Fibroblast of lung (primary cell): ENCODE measurements around the gene TBC1D5. TPM values are rescaled to one million over a fixed set of nuclear protein-coding genes. Genes with fewer than 3 reads are reported as not detected.
"Not testable (repeated sequence)": the region's sequence is repeated elsewhere in the genome, so short reads cannot be mapped to it uniquely, and the experiment has no call there.

ENCODE experiments used
- DNase-seq, 2 donors: peaks; one replicate each; pipeline versions ENCODE4 v3.0.0 to v3.0.0-alpha.2; 2010; ENCODE audit warnings: low read depth in 2 of 2
- H2AFZ ChIP-seq: 2 replicates; pipeline ENCODE4 v1.5.1; 2012; ENCODE audit warnings: low read length, control low read depth, inconsistent platforms
- H3K27ac ChIP-seq: 2 replicates; pipeline ENCODE4 v1.5.1; 2011; ENCODE audit warnings: low read length, control low read depth; ENCODE audit not compliant: insufficient read depth
- H3K27me3 ChIP-seq: 2 replicates; pipeline ENCODE4 v1.5.1; 2011; ENCODE audit warnings: mild to moderate bottlenecking, low read length; ENCODE audit not compliant: control insufficient read depth, insufficient read depth
- H3K36me3 ChIP-seq: 2 replicates; pipeline ENCODE4 v1.5.1; 2011; ENCODE audit warnings: low read length; ENCODE audit not compliant: control insufficient read depth, insufficient read depth
- H3K4me1 ChIP-seq: 2 replicates; pipeline ENCODE4 v1.5.1; 2011; ENCODE audit warnings: low read length; ENCODE audit not compliant: control insufficient read depth, insufficient read depth; ENCODE audit errors: extremely low read depth
- H3K4me2 ChIP-seq: 2 replicates; pipeline ENCODE4 v1.5.1; 2011; ENCODE audit warnings: low read length, control low read depth; ENCODE audit not compliant: insufficient read depth; ENCODE audit errors: extremely low read depth
- H3K4me3 ChIP-seq, 4 experiments: fragments of 200-600 bp in 1 of 4; sonication (generic) in 1 of 4; replicated peaks in 1 of 4; 2 replicates each; pipeline ENCODE4 v1.5.1; 2011 to 2016; ENCODE audit warnings: low read length in 4 of 4, low read depth in 3 of 4, mild to moderate bottlenecking in 3 of 4, control low read depth in 2 of 4, inconsistent platforms in 1 of 4, mixed read lengths in 1 of 4; ENCODE audit not compliant: insufficient read depth in 1 of 4; ENCODE audit errors: control extremely low read depth in 1 of 4
- H3K79me2 ChIP-seq: 2 replicates; pipeline ENCODE4 v1.5.1; 2012; ENCODE audit warnings: mild to moderate bottlenecking, low read length, inconsistent platforms; ENCODE audit not compliant: control insufficient read depth, insufficient read depth
- H3K9ac ChIP-seq: 2 replicates; pipeline ENCODE4 v1.5.1; 2011; ENCODE audit warnings: mild to moderate bottlenecking, low read length, control low read depth; ENCODE audit not compliant: insufficient read depth
- H3K9me3 ChIP-seq: 2 replicates; pipeline ENCODE4 v1.5.1; 2012; ENCODE audit warnings: low read depth, low read length; ENCODE audit not compliant: control insufficient read depth, insufficient read depth
- H4K20me1 ChIP-seq: 2 replicates; pipeline ENCODE4 v1.5.1; 2011; ENCODE audit warnings: low read length; ENCODE audit not compliant: control insufficient read depth, insufficient read depth; ENCODE audit errors: extremely low read depth
- CTCF ChIP-seq, 2 donors: IDR thresholded peaks in 1 of 2; conservative IDR thresholded peaks in 1 of 2; 1 replicate in 1 of 2; 2 replicates in 1 of 2; pipeline ENCODE4 v1.5.1; 2011 to 2012; ENCODE audit warnings: low read length in 2 of 2, control low read depth in 1 of 2, inconsistent platforms in 1 of 2, low read depth in 1 of 2, mild to moderate bottlenecking in 1 of 2
- EZH2 ChIP-seq: IDR thresholded peaks from 2 replicates; pipeline ENCODE4 v1.5.1; 2012; ENCODE audit warnings: low read length, control low read depth, mild to moderate bottlenecking; ENCODE audit errors: missing control alignments
- polyA plus RNA-seq, 2 donors: library from polyadenylated mRNA; depleted of rRNA in 1 of 2; stranded (reverse) in 1 of 2; unstranded in 1 of 2; fragments of >200 nt; gene quantifications; 2 replicates each; pipeline ENCODE4 v1.2.1, GENCODE V29; 2011 to 2012; ENCODE audit warnings: missing spikeins in 1 of 2
- total RNA-seq: library from RNA; depleted of rRNA; stranded (reverse); fragments of >200 nt; gene quantifications from 2 replicates; pipeline ENCODE4 v1.2.1, GENCODE V29; 2014

TBC1D5 gene
- total and polyA plus RNA-seq, 2 donors (not counting 1 experiment from before 2014, with no cell fraction given): 43.6 to 129 TPM

DNA sequence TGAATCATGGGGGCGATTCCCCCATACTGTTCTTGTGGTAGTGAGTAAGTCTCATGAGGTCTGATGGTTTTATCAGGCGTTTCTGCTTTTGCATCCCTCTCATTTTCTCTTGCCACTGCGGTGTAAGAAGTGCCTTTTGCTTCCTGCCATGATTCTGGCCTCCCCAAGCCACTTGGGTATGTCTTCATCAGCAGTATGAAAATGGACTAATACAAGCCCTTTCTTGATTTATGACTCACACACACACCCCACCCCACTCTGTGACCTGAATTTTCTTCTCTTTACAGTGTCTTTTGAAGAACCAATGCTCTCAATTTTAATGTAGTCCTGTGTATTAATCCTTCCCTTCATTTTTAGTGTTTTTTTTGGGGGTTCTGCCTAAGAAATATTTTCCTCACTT lies 612.9 kb downstream of the TBC1D5 start:
- no peaks in the 10 kb centered on the region for H3K27me3 ChIP-seq
- no peak overlapping the region for H3K4me2 ChIP-seq
- TF ChIP-seq CTCF (conservative IDR thresholded peaks at IDR 0.05 in 1 of 2, IDR thresholded peaks at IDR 0.05 in 1 of 2; ENCODE audit: low read depth in 1 of 2, low read length in 2 of 2) (no peak), EZH2 (no peak)
- no peak overlapping the region for H3K4me3 ChIP-seq
- no peaks in the 10 kb centered on the region for H3K36me3 ChIP-seq
- no peaks in the 10 kb centered on the region for H4K20me1 ChIP-seq
- H2AFZ ChIP-seq: no peak overlapping the region
- no peak overlapping the region for H3K27ac ChIP-seq
- H3K9me3 ChIP-seq: no peaks in the 10 kb centered on the region
- no peak overlapping the region for H3K9ac ChIP-seq
- H3K4me1 ChIP-seq: no peaks in the 10 kb centered on the region
- H3K79me2 ChIP-seq: no peaks in the 10 kb centered on the region
- no peak for DNase-seq

- H3K27ac ChIP-seq, H3K9ac ChIP-seq, H3K4me1 ChIP-seq, H4K20me1 ChIP-seq, H2AFZ ChIP-seq, H3K27me3 ChIP-seq, H3K9me3 ChIP-seq, H3K4me3 ChIP-seq, H3K36me3 ChIP-seq, H3K79me2 ChIP-seq, H3K4me2 ChIP-seq, DNase-seq: not testable (repeated sequence)
These were observed 613.8 kb downstream of the TBC1D5 start for GRCh38 chr3:17128671-17129070.

DNA sequence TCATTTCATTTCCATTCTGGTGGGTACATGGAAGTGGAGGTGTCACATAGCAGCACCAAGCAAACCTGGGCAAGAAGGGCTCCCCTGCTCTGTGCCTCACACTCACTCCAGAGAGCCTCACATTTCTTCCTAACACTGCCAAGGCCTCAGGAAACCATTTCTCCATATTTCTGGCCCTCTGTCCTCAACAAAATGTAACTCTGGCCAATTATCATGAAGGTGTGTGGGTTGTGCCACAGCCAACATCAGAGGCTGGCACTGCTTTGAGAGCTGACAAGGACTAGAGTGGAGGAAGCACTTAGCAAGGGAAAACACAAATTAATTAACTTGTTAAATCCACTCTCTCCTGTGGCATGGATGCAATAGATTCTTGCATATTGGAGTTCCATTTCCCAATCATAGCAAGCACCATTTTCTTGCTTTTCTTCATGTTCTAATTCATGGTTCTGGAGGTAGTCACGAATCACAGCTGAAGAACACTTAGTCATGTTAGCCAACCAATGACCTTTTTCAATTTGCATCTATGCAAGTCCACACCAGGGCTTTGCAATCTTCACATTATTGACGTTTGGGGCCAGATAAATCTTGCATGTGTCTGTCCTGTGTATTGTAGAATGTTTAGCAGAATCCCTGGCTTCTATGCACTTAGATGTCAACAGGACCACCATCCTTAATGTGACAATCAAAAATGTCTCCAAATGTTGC lies 616.5 kb downstream of the TBC1D5 start:
- Histone ChIP-seq H3K9ac (no peak overlapping the region), H3K9me3 (no peaks in the 10 kb centered on the region), H3K4me3 (no peak overlapping the region), H3K4me1 (no peaks in the 10 kb centered on the region), H2AFZ (no peak overlapping the region), H3K27me3 (no peaks in the 10 kb centered on the region), H3K27ac (no peak overlapping the region), H3K4me2 (no peak overlapping the region), H4K20me1 (no peaks in the 10 kb centered on the region), H3K79me2 (no peaks in the 10 kb centered on the region), H3K36me3 (no peaks in the 10 kb centered on the region)
- TF ChIP-seq CTCF (conservative IDR thresholded peaks at IDR 0.05 in 1 of 2, IDR thresholded peaks at IDR 0.05 in 1 of 2; ENCODE audit: low read depth in 1 of 2, low read length in 2 of 2) (no peak), EZH2 (no peak)
- no peak for DNase-seq
